ENCODE data around the gene ANKRD24.

The ANKRD24 gene

DNA sequence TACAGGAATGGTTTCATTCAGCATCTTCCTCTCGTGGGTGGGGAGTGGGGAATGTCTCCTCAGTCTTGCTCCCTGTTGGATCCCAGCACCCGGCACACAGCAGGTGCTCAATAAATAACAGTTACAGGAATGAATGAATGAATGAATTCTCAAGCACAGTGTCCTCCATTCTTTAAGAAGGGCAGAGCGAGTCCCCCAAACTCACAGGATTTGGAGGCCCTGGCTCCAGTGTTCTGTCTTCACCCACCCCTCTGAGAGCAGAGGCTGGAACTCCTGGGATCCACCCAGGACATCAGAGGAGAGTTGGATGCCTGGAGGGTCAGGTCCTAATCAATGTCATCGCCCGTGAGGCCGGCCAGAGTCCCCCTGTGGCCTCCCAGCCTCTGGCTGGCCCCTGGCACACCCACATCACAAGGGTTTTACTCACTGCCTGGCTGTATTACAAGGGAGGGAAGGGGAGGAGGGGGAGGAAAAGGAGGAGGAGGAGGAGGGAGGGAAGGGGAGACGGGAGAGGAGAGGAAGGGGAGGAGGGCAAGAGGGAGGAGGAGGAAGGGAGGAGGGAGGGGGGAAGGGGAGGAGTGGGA lies 37.7 kb upstream of the ANKRD24 start:
- Histone ChIP-seq H3K4me2 (ENCODE audit: insufficient read depth, low read length) (no peak overlapping the region), H3K9ac (ENCODE audit: low read depth, low read length) (no peak overlapping the region), H3K27ac (ENCODE audit: low read length) (no peak overlapping the region), H3K79me2 (ENCODE audit: insufficient read depth, low read length) (no peaks in the 10 kb centered on the region), H3K27me3 (ENCODE audit: insufficient read depth, low read length, poor library complexity) (no peaks in the 10 kb centered on the region), H3K4me3 (ENCODE audit: low read depth in 1 of 2, low read length in 2 of 2) (no peak overlapping the region), H4K20me1 (ENCODE audit: insufficient read depth, low read length) (no peaks in the 10 kb centered on the region), H3K9me3 (ENCODE audit: insufficient read depth, low read length, severe bottlenecking) (no peaks in the 10 kb centered on the region), H3K4me1 (ENCODE audit: insufficient read depth, low read length) (peaks cover 9% of the 10 kb centered on the region), H3K36me3 (ENCODE audit: insufficient read depth, low read length) (no peaks in the 10 kb centered on the region), H2AFZ (ENCODE audit: low read depth, low read length) (no peak overlapping the region)
- ATAC-seq (ENCODE audit: insufficient read depth, low read depth) (no peak), DNase-seq (no peak)
- TF ChIP-seq, protein P1, sequence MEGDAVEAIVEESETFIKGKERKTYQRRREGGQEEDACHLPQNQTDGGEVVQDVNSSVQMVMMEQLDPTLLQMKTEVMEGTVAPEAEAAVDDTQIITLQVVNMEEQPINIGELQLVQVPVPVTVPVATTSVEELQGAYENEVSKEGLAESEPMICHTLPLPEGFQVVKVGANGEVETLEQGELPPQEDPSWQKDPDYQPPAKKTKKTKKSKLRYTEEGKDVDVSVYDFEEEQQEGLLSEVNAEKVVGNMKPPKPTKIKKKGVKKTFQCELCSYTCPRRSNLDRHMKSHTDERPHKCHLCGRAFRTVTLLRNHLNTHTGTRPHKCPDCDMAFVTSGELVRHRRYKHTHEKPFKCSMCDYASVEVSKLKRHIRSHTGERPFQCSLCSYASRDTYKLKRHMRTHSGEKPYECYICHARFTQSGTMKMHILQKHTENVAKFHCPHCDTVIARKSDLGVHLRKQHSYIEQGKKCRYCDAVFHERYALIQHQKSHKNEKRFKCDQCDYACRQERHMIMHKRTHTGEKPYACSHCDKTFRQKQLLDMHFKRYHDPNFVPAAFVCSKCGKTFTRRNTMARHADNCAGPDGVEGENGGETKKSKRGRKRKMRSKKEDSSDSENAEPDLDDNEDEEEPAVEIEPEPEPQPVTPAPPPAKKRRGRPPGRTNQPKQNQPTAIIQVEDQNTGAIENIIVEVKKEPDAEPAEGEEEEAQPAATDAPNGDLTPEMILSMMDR (IDR thresholded peaks at IDR 0.05; ENCODE audit: borderline replicate concordance, extremely low read depth, low read length, poor library complexity, severe bottlenecking) = no peak
- TF ChIP-seq EZH2 (IDR thresholded peaks at IDR 0.05; ENCODE audit: borderline replicate concordance, low read depth, low read length, severe bottlenecking) = no peak

- TF ChIP-seq, protein P1 (IDR thresholded peaks at IDR 0.05; ENCODE audit: borderline replicate concordance, extremely low read depth, low read length, poor library complexity, severe bottlenecking) = no peak
- TF ChIP-seq EZH2 (IDR thresholded peaks at IDR 0.05; ENCODE audit: borderline replicate concordance, low read depth, low read length, severe bottlenecking) = no peak
- H3K27ac ChIP-seq (ENCODE audit: low read length) = no peak overlapping the region
- no peak overlapping the region for H3K9ac ChIP-seq (ENCODE audit: low read depth, low read length)
- no peaks in the 10 kb centered on the region for H4K20me1 ChIP-seq (ENCODE audit: insufficient read depth, low read length)
- H3K27me3 ChIP-seq (ENCODE audit: insufficient read depth, low read length, poor library complexity) = no peaks in the 10 kb centered on the region
- no peaks in the 10 kb centered on the region for H3K9me3 ChIP-seq (ENCODE audit: insufficient read depth, low read length, severe bottlenecking)
- H3K79me2 ChIP-seq (ENCODE audit: insufficient read depth, low read length) = no peaks in the 10 kb centered on the region
- H3K4me1 ChIP-seq (ENCODE audit: insufficient read depth, low read length) = peaks cover 8% of the 10 kb centered on the region
- ATAC-seq (ENCODE audit: insufficient read depth, low read depth) (no peak), DNase-seq (no peak)
- no peak overlapping the region for H2AFZ ChIP-seq (ENCODE audit: low read depth, low read length)
- no peak overlapping the region for H3K4me2 ChIP-seq (ENCODE audit: insufficient read depth, low read length)
- no peak overlapping the region for H3K4me3 ChIP-seq (ENCODE audit: low read depth in 1 of 2, low read length in 2 of 2)
- no peaks in the 10 kb centered on the region for H3K36me3 ChIP-seq (ENCODE audit: insufficient read depth, low read length)
These were observed 32.8 kb upstream of the ANKRD24 start for GRCh38 chr19:4149518-4150288.

DNA sequence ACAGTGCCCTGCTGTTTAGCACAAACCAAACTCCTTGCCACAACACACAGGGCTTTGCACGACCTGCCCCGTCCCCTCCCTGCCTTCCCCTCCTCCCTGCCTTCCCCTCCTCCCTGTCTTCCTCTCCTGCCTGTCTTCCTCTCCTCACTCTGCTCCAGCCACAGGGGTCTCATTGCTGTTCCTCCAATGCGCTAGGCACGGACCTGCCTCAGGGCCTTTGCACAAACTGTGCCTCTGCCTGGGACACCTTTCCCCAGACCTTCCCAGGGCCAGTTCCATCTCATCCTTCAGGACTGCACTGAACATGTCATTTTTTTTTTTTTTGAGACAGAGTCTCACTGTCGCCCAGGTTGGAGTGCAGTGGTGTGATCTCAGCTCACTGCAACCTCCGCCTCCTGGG lies 30.9 kb upstream of the ANKRD24 start:
- H3K9me3 ChIP-seq (ENCODE audit: insufficient read depth, low read length, severe bottlenecking) = no peaks in the 10 kb centered on the region
- DNase-seq = no peak
- H3K27me3 ChIP-seq (ENCODE audit: insufficient read depth, low read length, poor library complexity) = no peaks in the 10 kb centered on the region
- H3K79me2 ChIP-seq (ENCODE audit: insufficient read depth, low read length) = no peaks in the 10 kb centered on the region
- no peak overlapping the region for H3K4me2 ChIP-seq (ENCODE audit: insufficient read depth, low read length)
- H3K36me3 ChIP-seq (ENCODE audit: insufficient read depth, low read length) = no peaks in the 10 kb centered on the region
- no peak overlapping the region for H2AFZ ChIP-seq (ENCODE audit: low read depth, low read length)
- no peak overlapping the region for H3K9ac ChIP-seq (ENCODE audit: low read depth, low read length)
- no peaks in the 10 kb centered on the region for H4K20me1 ChIP-seq (ENCODE audit: insufficient read depth, low read length)
- TF ChIP-seq EZH2 (IDR thresholded peaks at IDR 0.05; ENCODE audit: borderline replicate concordance, low read depth, low read length, severe bottlenecking) = no peak
- TF ChIP-seq, protein P1 (IDR thresholded peaks at IDR 0.05; ENCODE audit: borderline replicate concordance, extremely low read depth, low read length, poor library complexity, severe bottlenecking) = no peak
- no peak overlapping the region for H3K4me3 ChIP-seq (ENCODE audit: low read depth in 1 of 2, low read length in 2 of 2)
- peaks cover 8% of the 10 kb centered on the region for H3K4me1 ChIP-seq (ENCODE audit: insufficient read depth, low read length)
- H3K27ac ChIP-seq (ENCODE audit: low read length) = no peak overlapping the region
- ATAC-seq (ENCODE audit: insufficient read depth, low read depth) = no peak
